GM18526 (cell line): ENCODE results near the gene ZSWIM1.
A peak's percentile ranks its signal among the peaks of the same experiment; 100 is the strongest.

ENCODE experiments used
- POLR2A ChIP-seq: IDR thresholded peaks from 3 replicates; pipeline ENCODE4 v1.6.1; 2011; ENCODE audit not compliant: insufficient read length; ENCODE audit errors: extremely low read depth

Gene ZSWIM1

DNA sequence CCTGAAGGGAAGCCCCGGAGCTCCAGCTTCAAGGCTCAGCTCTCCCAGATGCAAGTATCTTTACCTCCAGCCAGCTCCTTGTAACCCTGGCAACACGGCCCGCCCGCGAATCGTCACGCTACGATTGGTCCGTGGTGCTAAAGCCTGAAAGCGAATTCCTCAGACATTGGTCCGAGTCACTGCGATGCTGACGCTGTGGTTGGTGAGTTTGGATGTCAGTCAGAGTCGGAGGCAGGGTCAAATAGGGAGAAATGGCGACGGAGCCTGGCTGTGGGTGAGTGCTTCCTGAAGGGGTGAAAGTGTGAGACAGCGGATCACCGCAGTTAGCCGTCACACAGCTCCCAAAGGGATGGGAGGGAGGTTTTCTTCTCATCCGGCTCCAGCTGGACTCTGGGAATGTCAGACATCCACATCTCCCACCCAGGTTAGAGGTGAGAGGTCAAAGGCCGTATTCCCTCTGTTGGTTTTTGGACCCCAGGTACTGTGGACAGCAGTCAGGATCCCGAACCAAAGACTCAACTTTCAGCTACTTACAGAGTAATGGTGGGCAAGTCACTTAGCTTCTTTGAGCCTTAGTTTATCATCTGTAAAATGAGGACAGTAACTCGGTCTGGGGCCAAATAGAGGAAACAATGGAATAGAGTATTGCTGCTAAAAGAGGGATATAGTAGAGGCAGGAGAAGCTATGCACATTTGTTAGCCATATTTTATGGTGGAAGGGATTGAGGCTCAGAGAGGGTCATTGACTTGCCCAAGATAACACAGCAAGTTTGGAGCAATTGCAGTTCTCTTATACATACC, at the start of gene ZSWIM1:
TSS of gene ZSWIM1 (plus strand) at position 240 of the 801 bp plus-strand sequence. CDS start 1,366 bp downstream, outside the sequence.
- TF ChIP-seq POLR2A = peak; percentile 91

DNA sequence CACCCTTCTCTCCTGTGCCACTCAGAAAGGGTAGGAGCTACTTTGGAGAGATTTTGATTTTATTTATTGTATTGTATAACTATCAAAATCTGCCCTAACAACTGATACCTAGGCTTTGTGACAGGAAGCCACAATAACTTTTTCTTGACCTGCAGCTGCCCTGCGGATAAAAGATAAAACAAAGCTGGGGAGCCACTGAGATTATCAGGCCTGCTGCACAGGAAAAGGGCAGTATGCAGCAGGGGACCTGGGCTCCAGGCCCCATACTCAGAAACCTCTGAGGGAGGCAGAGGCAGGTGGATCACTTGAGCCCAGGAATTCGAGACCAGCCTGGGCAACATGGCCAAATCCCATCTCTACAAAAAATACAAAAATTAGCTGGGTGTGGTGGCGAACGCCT, 48.4 kb upstream of the ZSWIM1 start:
- no peak for TF ChIP-seq POLR2A

DNA sequence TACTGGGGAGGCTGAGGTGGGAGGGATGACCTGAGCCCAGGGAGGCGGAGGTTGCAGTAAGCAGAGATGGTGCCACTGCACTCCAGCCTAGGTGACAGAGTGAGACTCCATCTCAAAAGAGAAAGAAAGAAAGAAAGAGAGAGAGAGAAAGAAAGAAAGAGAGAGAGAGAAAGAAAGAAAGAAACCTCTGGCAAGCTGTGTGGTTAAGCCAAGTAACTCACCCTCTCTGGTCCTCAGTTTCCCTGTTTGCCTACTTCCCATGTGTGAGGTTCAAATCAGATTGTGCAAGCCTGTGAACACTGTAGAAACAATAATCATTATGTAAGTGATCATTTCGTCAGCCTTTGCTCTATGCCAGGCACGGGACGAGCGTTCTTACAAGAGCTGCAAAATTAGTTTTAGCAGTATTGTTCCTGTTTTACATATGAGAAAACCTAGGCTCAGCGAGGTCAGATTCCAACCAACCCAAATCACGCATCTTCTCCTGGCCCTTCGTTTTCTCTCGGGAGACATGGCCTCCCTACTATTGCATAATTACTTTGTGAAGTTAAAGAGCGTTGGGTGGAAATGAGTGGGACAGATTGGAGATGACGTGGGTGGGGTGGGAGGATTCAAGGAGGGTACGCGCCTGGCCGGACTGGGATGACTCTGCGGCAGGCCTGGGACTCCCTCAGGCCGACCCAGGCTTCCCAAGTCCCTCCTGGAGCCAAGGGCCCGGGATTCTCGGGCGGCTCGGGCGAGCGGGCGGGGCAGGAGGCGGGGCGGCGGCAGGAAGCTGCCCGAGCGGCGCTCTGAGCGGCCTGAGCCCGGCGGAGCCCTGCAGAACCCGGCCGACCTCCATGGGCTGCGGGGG, 47.8 kb upstream of the ZSWIM1 start, which contains the start of gene SNX21:
TSS of gene SNX21 (plus strand) at position 770 of the 853 bp plus-strand sequence. CDS start 121 bp downstream, outside the sequence.
- TF ChIP-seq POLR2A = no peak

DNA sequence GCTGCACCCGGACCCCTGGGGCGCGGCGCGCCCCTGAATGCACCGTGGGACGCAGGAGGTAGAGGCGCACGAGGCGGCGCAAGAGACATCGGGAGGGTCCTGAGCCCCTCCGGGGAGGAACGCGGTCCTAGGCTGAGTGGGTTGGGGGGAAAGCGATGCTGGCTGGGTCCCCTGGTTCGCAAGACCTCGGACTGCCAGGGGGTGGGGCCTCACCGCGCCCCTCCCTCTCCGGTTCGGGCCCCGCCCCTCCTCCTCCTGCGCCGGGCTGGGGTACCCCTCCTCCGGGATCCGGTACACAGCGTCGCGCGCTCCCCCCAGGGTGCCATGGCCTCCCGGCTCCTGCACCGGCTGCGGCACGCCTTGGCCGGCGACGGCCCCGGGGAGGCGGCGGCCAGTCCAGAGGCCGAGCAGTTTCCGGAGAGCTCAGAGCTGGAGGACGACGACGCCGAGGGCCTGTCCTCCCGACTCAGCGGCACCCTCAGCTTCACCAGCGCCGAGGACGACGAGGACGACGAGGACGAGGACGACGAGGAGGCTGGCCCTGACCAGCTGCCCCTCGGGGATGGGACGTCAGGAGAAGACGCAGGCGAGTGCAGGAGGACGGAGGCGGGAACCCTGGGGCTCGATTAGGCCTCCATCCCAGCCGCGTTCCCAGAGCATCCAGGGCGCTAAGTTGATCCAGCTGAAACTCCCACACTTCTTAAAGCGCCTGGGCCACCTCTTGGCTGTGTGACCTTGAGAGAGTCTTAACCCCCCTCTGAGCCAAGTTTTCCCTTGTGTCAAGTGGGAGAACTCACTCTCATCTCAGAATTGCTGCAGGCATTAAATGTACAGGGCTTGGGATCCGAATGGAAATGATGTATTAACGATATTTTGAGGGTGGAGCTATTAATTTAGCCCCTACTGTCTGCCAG, 46.9 kb upstream of the ZSWIM1 start:
- no peak for TF ChIP-seq POLR2A

DNA sequence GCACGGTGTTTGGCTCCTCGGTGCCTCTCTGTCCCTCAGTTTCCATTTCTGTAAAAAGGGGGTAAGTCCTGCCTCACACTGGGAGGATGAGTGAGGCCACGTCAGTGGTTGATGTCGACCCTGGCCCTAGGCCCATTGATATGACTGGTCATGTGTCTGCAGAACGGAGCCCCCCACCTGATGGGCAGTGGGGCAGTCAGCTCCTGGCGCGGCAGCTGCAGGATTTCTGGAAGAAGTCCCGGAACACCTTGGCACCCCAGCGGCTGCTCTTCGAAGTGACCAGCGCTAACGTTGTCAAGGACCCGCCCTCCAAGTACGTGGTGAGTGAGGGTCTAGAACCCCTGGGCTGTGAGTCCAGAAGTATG, 46.2 kb upstream of the ZSWIM1 start:
- TF ChIP-seq POLR2A = no peak

DNA sequence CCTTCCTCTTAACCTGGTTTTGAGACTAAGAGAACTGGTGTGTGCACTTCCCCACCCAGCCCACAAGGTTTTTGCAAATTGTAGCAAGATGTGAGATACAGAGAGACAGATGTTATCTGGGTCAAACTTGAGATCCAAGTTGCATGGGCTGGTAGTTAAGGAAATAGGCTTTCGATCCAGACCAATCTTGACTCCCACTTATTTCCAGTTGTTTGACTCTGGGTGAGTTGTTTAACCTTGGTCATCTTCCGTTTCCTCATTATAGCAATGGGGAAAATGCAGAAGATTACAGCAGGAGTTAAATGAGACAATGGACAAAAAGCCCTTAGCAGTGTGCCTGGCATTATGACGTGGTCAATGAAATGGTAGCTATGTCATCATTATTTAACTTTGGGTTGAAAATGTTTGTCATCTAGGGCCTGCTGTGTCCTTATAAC, 45.7 kb upstream of the ZSWIM1 start:
- TF ChIP-seq POLR2A = no peak

DNA sequence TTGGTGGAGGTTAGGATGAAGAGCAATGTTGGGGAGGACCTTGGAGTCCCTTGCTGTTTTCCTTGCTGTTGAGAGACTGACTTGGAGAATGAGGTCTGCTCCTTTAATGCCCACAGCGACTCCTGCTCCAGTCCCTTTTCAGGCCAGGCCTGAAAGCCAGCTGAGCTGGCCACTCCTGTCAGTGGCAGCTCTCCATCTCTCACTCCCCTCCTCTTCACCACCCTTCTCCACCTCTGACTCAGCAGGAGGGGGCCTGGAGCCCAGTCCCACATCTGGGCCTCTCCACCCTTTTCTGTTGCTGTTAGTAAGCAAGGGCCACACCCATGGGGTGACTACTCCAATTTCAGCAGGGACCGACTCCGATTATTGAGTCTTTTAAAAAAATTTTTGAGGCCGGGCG, 45.2 kb upstream of the ZSWIM1 start:
- no peak for TF ChIP-seq POLR2A

DNA sequence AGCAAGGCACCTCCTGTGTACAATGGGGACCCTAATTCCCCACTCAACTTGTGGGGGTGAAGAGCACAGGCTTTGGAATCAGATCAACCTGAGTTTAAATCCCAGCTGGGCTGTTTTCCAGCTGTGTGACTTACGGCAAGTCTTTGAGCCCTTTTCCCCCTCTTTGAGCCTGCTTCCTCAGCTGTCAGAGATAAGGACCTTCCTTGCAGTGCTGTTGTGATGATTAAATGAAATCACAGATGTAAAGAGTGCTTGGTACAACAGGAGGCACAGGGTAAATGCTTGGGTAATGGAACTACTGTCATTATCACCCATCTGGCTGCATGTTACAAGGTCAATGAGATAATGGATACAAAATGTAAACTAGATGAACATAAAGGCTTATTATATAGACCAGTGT, 44.2 kb upstream of the ZSWIM1 start:
- no peak for TF ChIP-seq POLR2A

DNA sequence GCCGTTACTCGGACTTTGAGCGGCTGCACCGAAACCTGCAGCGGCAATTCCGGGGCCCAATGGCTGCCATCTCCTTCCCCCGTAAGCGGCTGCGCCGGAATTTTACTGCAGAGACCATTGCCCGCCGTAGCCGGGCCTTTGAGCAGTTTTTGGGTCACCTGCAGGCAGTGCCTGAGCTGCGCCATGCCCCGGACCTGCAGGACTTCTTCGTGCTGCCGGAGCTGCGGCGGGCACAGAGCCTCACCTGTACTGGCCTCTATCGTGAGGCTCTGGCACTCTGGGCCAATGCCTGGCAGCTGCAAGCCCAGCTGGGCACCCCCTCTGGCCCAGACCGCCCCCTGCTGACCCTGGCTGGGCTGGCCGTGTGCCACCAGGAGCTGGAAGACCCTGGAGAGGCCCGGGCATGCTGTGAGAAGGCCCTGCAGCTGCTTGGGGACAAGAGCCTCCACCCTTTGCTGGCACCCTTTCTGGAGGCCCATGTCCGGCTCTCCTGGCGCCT, 40.3 kb upstream of the ZSWIM1 start:
- TF ChIP-seq POLR2A = no peak

DNA sequence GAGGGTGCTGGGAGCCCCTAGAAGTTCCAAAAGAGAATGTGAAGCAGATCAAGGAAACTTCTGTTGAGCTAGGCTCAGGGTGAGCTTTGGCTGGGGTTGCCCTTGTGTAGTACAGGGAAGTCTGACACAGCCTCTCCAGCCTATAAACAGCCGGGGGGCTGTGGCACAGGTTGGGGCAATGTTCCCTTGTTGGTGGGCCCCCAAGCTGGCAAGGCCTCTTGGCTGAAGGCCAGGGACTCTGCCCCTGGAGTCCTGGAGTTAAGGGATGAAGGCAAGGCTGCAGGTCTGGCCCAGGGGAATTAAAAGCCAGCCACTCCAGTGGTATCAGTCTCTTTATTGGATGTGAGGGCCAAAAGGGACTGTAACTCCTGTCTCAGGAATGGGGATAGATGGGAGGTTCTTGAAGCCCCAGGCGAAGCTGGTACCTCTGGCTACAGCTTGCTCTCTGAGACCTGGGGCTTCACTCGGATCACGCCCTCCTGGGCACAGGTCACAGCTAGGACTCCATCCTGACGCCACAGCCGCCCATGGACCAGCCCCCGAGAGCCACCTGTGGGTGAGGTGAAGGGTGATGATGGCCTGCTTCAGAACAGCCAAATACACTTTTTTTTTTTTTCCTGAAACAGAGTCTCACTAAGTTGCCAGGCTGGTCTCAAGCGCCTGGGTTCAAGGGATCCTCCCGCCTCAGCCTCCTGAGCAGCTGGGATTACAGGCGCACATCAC, 39.5 kb upstream of the ZSWIM1 start:
- TF ChIP-seq POLR2A = no peak

DNA sequence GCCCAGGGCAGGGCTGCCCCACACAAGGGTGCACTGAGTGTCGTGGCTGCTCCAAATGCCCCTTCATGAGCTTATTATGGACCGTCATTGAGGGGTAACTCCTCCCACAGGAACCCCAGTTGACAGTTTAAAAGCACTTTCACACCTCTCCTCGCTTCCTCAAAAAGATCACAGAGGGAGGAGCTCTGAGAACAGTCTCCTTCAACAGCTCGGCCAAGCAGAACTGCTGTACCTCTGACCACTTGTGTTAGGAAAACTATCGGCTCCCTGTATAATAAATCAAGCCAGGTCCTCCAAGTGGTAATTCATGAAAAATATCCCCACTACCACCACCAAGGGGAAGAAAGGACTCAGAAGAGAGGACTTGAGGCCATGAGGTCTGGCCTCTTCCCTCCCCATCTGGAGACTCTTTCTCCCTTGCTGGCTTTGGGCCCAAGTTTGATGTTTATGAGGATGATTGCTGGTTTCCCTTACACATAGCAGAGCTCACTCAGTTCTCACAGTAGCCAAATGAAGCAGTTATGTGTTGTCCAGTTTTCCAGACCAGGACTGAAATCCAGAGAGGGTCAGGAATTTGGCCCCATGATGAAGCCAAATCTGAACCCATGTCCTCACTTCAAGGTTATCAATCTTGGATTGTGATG, 38.7 kb upstream of the ZSWIM1 start:
- TF ChIP-seq POLR2A = no peak

DNA sequence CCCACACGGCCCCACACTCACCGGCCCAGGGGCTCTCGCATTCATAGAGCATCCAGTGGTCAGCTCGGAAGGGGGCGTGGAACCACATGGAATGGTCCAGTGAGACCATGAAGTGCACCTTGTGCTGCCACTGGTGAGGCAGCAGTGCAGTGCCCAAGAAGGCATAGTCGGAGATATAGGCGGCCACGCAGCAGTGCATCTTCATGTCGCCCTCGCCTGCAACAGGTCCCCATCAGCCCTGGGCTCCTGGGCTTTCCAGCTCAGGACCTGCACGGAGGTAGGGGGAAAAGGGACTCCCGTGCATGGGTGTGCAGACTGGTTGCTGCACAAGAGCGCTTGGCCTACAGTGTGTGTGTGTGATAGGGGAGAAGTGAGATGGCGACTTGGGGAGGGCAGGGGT, 37.5 kb upstream of the ZSWIM1 start:
- TF ChIP-seq POLR2A = no peak

DNA sequence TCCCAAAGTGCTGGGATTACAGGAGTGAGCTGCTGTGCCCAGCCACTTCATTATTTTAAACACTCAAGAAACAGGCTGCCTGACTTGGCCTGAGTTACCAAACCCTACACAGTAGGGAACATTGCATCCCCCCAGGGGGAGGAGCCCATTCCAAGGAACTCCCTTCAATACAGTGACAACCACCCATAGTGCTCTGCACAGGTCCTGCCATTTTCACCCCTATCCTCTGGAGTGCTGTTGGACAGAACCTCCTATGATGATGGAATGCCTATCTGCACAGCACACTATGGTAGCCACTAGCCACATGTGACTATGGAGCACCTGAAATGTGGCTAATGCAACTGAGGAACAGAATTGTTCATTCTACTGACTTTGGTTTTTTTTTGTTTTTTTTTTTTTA, 35.6 kb upstream of the ZSWIM1 start:
- TF ChIP-seq POLR2A = no peak

DNA sequence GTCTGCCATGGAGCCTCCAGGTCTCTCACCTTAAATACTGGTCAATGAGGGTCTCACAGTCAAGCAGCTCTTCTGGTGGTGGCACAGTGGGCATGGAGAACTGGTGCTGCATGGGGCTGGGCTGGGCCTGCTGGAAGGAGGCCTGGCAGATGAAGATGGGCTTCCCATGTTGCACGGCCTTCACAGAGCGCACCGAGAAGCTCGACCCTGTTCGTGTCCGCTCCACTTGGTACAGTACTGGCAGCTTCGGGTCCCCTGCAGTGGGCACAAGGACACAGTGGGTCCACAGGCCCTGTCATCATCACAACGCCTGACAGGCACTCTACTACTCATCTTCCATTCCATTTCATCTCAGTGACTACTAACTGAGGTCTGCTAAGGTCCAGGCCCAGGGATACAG, 32.6 kb upstream of the ZSWIM1 start:
- TF ChIP-seq POLR2A = no peak
